GM12872 (cell line): ENCODE results near the gene ROBO4.

Experiments
- TF ChIP-seq, protein P1 (sequence below): IDR thresholded peaks from 3 replicates; pipeline ENCODE4 v1.5.1; 2011; ENCODE audit warnings: low read depth, mild to moderate bottlenecking, low read length, moderate library complexity; ENCODE audit not compliant: insufficient read depth

ROBO4 gene

DNA sequence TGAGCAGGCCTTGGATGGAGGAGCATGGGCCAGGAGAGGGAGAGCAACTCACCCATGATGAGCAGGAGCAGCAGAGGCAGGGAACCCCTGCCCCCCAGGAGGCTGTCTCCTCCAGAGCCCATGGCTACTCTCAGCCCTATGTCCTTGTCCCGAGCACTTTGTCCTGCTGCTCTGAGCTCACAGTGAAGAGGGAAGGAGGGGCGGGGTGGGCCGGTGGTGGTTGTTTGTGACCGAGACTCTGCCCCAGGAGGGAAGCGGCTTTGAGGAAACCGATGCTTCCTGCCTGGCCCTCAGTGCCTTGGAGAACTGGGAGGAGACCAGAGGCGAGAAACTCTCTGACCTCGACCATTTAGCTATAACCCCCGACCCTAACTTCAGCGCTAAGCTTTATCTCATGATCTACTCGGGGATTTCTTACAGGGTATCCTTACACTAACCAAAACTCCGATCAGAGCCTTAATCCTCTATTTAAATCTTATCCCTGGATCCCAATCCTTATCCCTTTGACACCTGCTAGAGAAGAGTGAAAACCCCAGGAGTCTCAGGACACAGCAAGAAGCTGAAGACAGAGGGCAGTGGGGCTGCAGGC lies at the start of gene ROBO4:
TSS of gene ROBO4 (minus strand) at position 192 of the 589 bp plus-strand sequence. CDS start at position 122, 70 bp downstream.
- TF ChIP-seq, protein P1, sequence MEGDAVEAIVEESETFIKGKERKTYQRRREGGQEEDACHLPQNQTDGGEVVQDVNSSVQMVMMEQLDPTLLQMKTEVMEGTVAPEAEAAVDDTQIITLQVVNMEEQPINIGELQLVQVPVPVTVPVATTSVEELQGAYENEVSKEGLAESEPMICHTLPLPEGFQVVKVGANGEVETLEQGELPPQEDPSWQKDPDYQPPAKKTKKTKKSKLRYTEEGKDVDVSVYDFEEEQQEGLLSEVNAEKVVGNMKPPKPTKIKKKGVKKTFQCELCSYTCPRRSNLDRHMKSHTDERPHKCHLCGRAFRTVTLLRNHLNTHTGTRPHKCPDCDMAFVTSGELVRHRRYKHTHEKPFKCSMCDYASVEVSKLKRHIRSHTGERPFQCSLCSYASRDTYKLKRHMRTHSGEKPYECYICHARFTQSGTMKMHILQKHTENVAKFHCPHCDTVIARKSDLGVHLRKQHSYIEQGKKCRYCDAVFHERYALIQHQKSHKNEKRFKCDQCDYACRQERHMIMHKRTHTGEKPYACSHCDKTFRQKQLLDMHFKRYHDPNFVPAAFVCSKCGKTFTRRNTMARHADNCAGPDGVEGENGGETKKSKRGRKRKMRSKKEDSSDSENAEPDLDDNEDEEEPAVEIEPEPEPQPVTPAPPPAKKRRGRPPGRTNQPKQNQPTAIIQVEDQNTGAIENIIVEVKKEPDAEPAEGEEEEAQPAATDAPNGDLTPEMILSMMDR: no peak

DNA sequence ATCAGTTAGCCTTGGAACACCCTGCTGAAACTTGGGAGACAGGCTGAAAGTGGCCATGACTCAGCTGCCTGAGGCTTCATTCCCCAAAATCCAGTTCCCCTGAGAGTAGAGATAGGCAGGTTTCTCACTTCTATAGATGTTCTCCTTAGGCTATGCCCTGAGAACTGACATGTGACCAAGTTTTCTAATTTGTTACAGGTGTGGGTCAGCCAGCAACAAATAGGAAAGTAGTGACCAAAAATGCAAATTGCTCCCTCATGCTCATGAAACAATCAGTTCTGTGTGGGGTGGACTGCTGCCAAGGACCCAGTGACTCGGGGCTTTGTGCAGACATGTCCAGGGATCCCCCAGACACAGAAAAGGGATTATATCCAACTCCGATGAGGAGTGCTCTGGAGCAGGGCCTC lies 49.1 kb upstream of the ROBO4 start:
- TF ChIP-seq, protein P1: no peak

DNA sequence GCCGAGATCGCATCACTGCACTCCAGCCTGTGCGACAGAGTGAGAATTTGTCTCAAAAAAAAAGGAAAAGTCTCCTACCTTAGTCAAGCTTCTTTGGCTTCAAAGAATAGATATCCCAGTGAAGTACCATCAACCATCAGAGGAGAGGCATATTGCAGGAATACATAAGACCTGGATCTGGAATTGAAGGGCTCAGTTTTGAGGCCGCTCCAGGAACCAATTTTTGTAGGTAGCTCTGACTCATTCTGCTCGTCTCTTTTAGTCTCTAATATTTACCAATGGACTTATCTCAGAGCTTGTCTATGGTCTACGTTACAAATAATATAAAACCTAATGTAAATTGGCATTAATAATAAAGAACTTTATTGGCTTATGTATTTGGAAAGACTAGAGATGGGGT lies 48.2 kb upstream of the ROBO4 start:
- TF ChIP-seq, protein P1: no peak

DNA sequence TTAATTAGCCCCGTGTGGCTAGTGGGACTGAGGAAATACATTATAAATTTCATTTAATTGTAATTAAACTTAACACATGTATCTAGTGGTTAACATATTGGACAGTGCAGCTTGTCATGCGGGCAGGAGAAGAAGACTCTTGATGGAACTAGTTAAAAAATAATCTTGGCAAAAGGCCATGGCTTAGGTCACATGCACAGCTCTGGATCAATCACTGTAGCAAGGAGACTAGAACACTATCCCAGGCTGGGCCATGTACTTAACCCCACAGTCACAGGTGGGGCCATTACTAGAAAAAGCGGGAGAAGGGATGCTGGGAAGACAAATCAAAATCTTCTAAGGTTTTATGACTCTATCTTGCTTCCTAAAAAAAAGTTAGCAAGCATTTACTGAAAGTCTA lies 46.9 kb upstream of the ROBO4 start:
- TF ChIP-seq, protein P1: no peak

DNA sequence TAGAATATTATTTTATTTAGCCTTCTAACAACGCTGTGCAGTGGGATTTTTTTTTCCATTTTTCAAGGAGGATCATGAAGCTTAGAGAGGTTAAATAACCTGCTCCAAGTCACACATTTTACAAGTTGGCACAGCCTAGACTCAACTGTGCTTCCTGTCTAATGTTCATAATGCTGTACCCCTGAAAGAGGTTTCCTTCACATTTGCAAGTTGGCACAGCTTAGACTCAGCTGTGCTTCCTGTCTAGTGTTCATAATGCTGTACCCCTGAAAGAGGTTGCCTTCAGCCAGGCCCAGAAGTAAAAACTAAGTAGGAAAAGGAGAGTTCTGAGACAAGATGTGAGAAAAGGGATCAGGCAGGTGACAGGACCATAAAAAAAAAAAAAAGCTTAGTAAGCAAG lies 46.1 kb upstream of the ROBO4 start:
- TF ChIP-seq, protein P1: no peak

DNA sequence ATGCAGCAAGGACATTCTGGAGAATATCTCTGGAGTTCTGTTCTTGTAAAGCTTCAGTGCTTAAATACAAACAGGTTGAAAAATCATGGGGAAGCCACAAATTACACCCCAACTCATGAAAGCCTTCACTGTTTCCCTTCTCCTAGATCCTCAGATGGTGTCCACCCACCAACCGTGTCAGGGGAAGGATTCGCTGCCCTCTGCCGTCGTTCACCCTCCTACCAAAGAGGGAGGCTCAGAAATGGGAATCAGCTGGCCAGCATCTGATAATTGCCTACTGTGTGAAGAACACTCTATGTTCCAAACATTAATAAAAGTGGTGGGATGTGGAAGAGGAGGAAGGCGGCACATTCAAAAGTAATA lies 45.6 kb upstream of the ROBO4 start:
- TF ChIP-seq, protein P1: no peak

DNA sequence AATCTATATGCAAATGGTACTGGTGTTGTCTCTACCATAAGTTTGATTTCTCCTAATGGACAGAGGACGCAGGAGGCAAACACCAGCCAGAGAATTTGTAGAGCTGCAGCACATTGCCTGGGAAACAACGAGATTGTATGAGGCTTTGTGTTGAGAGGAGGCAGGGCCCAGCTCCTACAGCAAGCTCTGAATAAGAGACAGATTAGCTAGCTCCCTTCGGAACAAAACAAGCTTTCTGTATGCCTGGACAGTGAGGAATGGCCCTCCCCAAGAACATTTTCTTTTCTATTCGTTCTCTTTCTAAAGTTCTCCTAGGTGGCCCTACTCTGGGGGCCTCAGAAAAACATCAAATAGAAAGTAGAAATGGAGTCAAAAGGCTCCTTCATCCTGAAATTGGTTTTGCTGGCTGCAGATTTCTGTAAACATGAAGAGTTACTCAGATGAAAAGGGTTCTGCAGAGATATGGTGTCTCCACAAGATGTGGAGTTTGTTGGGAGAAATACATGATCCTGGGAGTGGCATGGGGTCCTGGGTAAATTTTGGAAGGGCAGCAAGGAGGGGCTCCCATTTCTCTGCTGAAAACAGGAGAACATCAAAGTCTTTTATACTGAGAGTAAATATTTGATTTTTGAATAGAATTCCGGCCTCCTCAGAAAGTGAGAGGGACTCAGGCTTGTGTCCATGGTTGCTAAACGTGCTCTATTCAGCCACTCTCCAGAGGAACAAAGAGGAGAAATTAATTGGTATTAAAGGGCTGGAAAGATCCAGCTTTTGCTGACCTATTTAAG lies 45.0 kb upstream of the ROBO4 start:
- TF ChIP-seq, protein P1: no peak
